CD4-positive, alpha-beta T cell treated with Interleukin-4 for 4 hours (primary cell): ENCODE results near the gene SPATA19.

Experiments
- DNase-seq: peaks from one replicate; pipeline ENCODE4 v3.0.0-alpha.2; 2020

Gene SPATA19

GRCh38 chr11:133817449-133817848, 27.9 kb downstream of the SPATA19 start:
- no peak for DNase-seq

- DNase-seq = no peak
Measured at GRCh38 chr11:133816146-133816870, 29.0 kb downstream of the SPATA19 start.

- no peak for DNase-seq
Measured at GRCh38 chr11:133815636-133816035, 29.7 kb downstream of the SPATA19 start.

GRCh38 chr11:133814588-133815100, 30.7 kb downstream of the SPATA19 start:
- DNase-seq = no peak

- DNase-seq = no peak
Measured at GRCh38 chr11:133811850-133812685, 33.2 kb downstream of the SPATA19 start.

- no peak for DNase-seq
Measured at GRCh38 chr11:133810766-133811165, 34.5 kb downstream of the SPATA19 start.

- DNase-seq = no peak
Measured at GRCh38 chr11:133809569-133810491, 35.5 kb downstream of the SPATA19 start.

- no peak for DNase-seq
Measured at GRCh38 chr11:133808393-133809140, 36.7 kb downstream of the SPATA19 start.

GRCh38 chr11:133803026-133803425, 42.3 kb downstream of the SPATA19 start:
- no peak for DNase-seq

- DNase-seq = no peak
Measured at GRCh38 chr11:133801356-133801755, 44.0 kb downstream of the SPATA19 start.

- no peak for DNase-seq
Measured at GRCh38 chr11:133800666-133801065, 44.6 kb downstream of the SPATA19 start.

GRCh38 chr11:133797554-133797953, 47.8 kb downstream of the SPATA19 start:
- DNase-seq = no peak

GRCh38 chr11:133796043-133796795, 49.1 kb downstream of the SPATA19 start:
- no peak for DNase-seq

- no peak for DNase-seq
Measured at GRCh38 chr11:133795088-133795487, 50.2 kb downstream of the SPATA19 start.

GRCh38 chr11:133794205-133794604, 51.1 kb downstream of the SPATA19 start:
- DNase-seq = no peak

- DNase-seq = no peak
Measured at GRCh38 chr11:133793271-133794035, 51.9 kb downstream of the SPATA19 start.

GRCh38 chr11:133790995-133791394, 54.3 kb downstream of the SPATA19 start:
- no peak for DNase-seq
